GM06990 (cell line): ENCODE measurements around the gene AEBP2.

Source experiments
- DNase-seq: peaks from one replicate; pipeline ENCODE4 v3.0.0-alpha.2; 2011; ENCODE audit not compliant: insufficient read length; ENCODE audit errors: extremely low read depth
- H3K27me3 ChIP-seq: replicated peaks from 2 replicates; pipeline ENCODE4 v1.6.0; 2011; ENCODE audit warnings: low read length; ENCODE audit not compliant: control insufficient read depth, insufficient read depth
- H3K36me3 ChIP-seq: 2 replicates; pipeline ENCODE4 v1.5.1; 2011; ENCODE audit warnings: low read length; ENCODE audit not compliant: control insufficient read depth, insufficient read depth
- H3K4me3 ChIP-seq: replicated peaks from 2 replicates; pipeline ENCODE4 v1.5.1; 2011; ENCODE audit warnings: low read depth, mild to moderate bottlenecking, control low read depth, low read length
- CTCF ChIP-seq: IDR thresholded peaks from 2 replicates; pipeline ENCODE4 v1.5.1; 2011; ENCODE audit warnings: low read length, control low read depth, mild to moderate bottlenecking, inconsistent platforms; ENCODE audit not compliant: insufficient read depth, poor library complexity, severe bottlenecking

The AEBP2 gene

GRCh38 chr12:19507823-19508222 is 68.5 kb downstream of the AEBP2 start:
- Histone ChIP-seq H3K4me3 (no peak overlapping the region), H3K36me3 (no peaks in the 10 kb centered on the region; the same call in none of the 2 replicates), H3K27me3 (no peaks in the 10 kb centered on the region)
- no peak for DNase-seq
- no peak for TF ChIP-seq CTCF

- TF ChIP-seq CTCF: no peak
- no peak for DNase-seq
- no peak overlapping the region for H3K4me3 ChIP-seq
- H3K36me3 ChIP-seq: peaks cover 3% of the 10 kb centered on the region
- H3K27me3 ChIP-seq: no peaks in the 10 kb centered on the region
Observed at GRCh38 chr12:19510461-19510860, 71.2 kb downstream of the AEBP2 start.

GRCh38 chr12:19515179-19515578 is 75.9 kb downstream of the AEBP2 start:
- no peak for TF ChIP-seq CTCF
- no peak overlapping the region for H3K4me3 ChIP-seq
- H3K27me3 ChIP-seq: no peaks in the 10 kb centered on the region
- peaks cover 3% of the 10 kb centered on the region for H3K36me3 ChIP-seq
- no peak for DNase-seq

GRCh38 chr12:19517583-19517982 is 78.3 kb downstream of the AEBP2 start:
- H3K27me3 ChIP-seq: no peaks in the 10 kb centered on the region
- no peak overlapping the region for H3K4me3 ChIP-seq
- no peak for DNase-seq
- H3K36me3 ChIP-seq: peaks cover 5% of the 10 kb centered on the region
- no peak for TF ChIP-seq CTCF

GRCh38 chr12:19518209-19518608 is 78.9 kb downstream of the AEBP2 start:
- H3K27me3 ChIP-seq: no peaks in the 10 kb centered on the region
- H3K4me3 ChIP-seq: no peak overlapping the region
- DNase-seq: no peak
- TF ChIP-seq CTCF: no peak
- peaks cover 5% of the 10 kb centered on the region for H3K36me3 ChIP-seq
